Neural cell (in vitro differentiated cells): ENCODE data around the gene ABHD12. TPM values are rescaled to one million over a fixed set of nuclear protein-coding genes. Genes with fewer than 3 reads are reported as not detected.

ENCODE experiments used
- H2AFZ ChIP-seq: fragments of 200-600, 300-800 bp; sonication (generic), shearing (Covaris generic); 2 replicates; pipeline ENCODE4 v1.6.0; 2014; ENCODE audit warnings: low read depth, mild to moderate bottlenecking, antibody characterized with exemption, low read length, moderate library complexity
- H3F3A ChIP-seq: fragments of 200-600 bp; shearing (Covaris generic); 2 replicates; pipeline ENCODE4 v1.6.1; 2016; ENCODE audit warnings: mild to moderate bottlenecking, moderate library complexity, mixed read lengths, antibody characterized with exemption, low read length; ENCODE audit not compliant: insufficient read depth, poor library complexity, severe bottlenecking
- H3K27ac ChIP-seq: fragments of 200-600, 300-800 bp; sonication (generic), shearing (Covaris generic); 2 replicates; pipeline ENCODE4 v1.5.1; 2014; ENCODE audit warnings: mild to moderate bottlenecking, low read length, moderate library complexity
- H3K27me3 ChIP-seq: fragments of 300-800, 200-600 bp; sonication (generic), shearing (Covaris generic); 2 replicates; pipeline ENCODE4 v1.6.0; 2014; ENCODE audit warnings: mild to moderate bottlenecking, low read depth, low read length, moderate library complexity; ENCODE audit not compliant: insufficient read depth
- H3K36me3 ChIP-seq: fragments of 300-800, 200-600 bp; sonication (generic), shearing (Covaris generic); 2 replicates; pipeline ENCODE4 v1.5.1; 2014; ENCODE audit warnings: mild to moderate bottlenecking, antibody characterized with exemption, low read length, moderate library complexity; ENCODE audit not compliant: insufficient read depth
- H3K4me2 ChIP-seq: fragments of 300-800, 200-600 bp; sonication (generic), shearing (Covaris generic); 2 replicates; pipeline ENCODE4 v1.6.0; 2014; ENCODE audit warnings: mild to moderate bottlenecking, low read length
- H3K4me3 ChIP-seq: fragments of 300-800, 200-600 bp; sonication (generic), shearing (Covaris generic); 2 replicates; pipeline ENCODE4 v1.5.1; 2014; ENCODE audit warnings: mild to moderate bottlenecking, low read length, moderate library complexity
- H3K79me2 ChIP-seq: fragments of 200-600 bp; shearing (Covaris generic); replicated peaks from 2 replicates; pipeline ENCODE4 v1.6.0; 2014; ENCODE audit warnings: mild to moderate bottlenecking, low read length, moderate library complexity; ENCODE audit not compliant: insufficient read depth
- H3K9ac ChIP-seq: fragments of 300-800, 200-600 bp; sonication (generic), shearing (Covaris generic); 2 replicates; pipeline ENCODE4 v1.6.1; 2016; ENCODE audit warnings: mild to moderate bottlenecking, low read length, mixed read lengths
- H3K9me2 ChIP-seq: fragments of 200-600 bp; shearing (Covaris generic); 2 replicates; pipeline ENCODE4 v1.6.1; 2016; ENCODE audit warnings: mild to moderate bottlenecking, low read length, mixed read lengths; ENCODE audit not compliant: insufficient read depth
- H3K9me3 ChIP-seq: fragments of 200-600, 300-800 bp; sonication (generic), shearing (Covaris generic); 2 replicates; pipeline ENCODE4 v1.6.1; 2016; ENCODE audit warnings: mild to moderate bottlenecking, mixed run types, low read length, moderate library complexity, mixed read lengths
- H4K20me1 ChIP-seq: fragments of 200-600 bp; shearing (Covaris generic); 2 replicates; pipeline ENCODE4 v1.6.1; 2016; ENCODE audit warnings: mild to moderate bottlenecking, mixed run types; ENCODE audit not compliant: insufficient read depth
- CTCF ChIP-seq: fragments of 450-650 bp; IDR thresholded peaks from 2 replicates; pipeline ENCODE4 v1.5.1; 2014; ENCODE audit warnings: antibody characterized with exemption, mild to moderate bottlenecking, moderate library complexity; ENCODE audit not compliant: poor library complexity, severe bottlenecking
- EP300 ChIP-seq: fragments of 450-650 bp; conservative IDR thresholded peaks from 2 replicates; pipeline ENCODE4 v1.6.1; 2014; ENCODE audit warnings: antibody characterized with exemption, mild to moderate bottlenecking, moderate library complexity; ENCODE audit not compliant: poor library complexity, severe bottlenecking
- EZH2 ChIP-seq: fragments of 200-600, 300-800 bp; shearing (Covaris generic), sonication (generic); IDR thresholded peaks from 2 replicates; pipeline ENCODE4 v1.6.1; 2014; ENCODE audit warnings: antibody characterized with exemption, low read length, borderline replicate concordance, mild to moderate bottlenecking; ENCODE audit not compliant: insufficient read depth, poor library complexity, severe bottlenecking
- MXI1 ChIP-seq: fragments of 450-650 bp; conservative IDR thresholded peaks from 2 replicates; pipeline ENCODE4 v1.6.1; 2014; ENCODE audit warnings: antibody characterized with exemption, mild to moderate bottlenecking; ENCODE audit not compliant: poor library complexity, severe bottlenecking
- POLR2AphosphoS5 ChIP-seq: IDR thresholded peaks from 2 replicates; pipeline ENCODE4 v1.6.1; 2012
- RAD21 ChIP-seq: fragments of 450-650 bp; conservative IDR thresholded peaks from 2 replicates; pipeline ENCODE4 v1.6.1; 2014; ENCODE audit warnings: antibody characterized with exemption, mild to moderate bottlenecking, moderate library complexity
- REST ChIP-seq: IDR thresholded peaks from 2 replicates; pipeline ENCODE4 v1.6.1; 2012; ENCODE audit warnings: borderline replicate concordance
- SMC3 ChIP-seq: fragments of 450-650 bp; conservative IDR thresholded peaks from 2 replicates; pipeline ENCODE4 v1.6.1; 2014; ENCODE audit warnings: antibody characterized with exemption, mild to moderate bottlenecking, moderate library complexity; ENCODE audit not compliant: poor library complexity
- TAF1 ChIP-seq: IDR thresholded peaks from 2 replicates; pipeline ENCODE4 v1.6.1; 2012; ENCODE audit warnings: low read depth
- polyA plus RNA-seq: library from polyadenylated mRNA; depleted of rRNA; stranded (reverse); fragments of >200 nt; gene quantifications from 2 replicates; pipeline ENCODE4 v1.2.3, GENCODE V29; 2014

The ABHD12 gene
- polyA plus RNA-seq, 1 donor from 2014 or later: 32.3 TPM

GRCh38 chr20:25355011-25355595 is 35.5 kb downstream of the ABHD12 start:
- Histone ChIP-seq H3F3A (no peaks in the 10 kb centered on the region), H3K9me2 (no peaks in the 10 kb centered on the region), H3K4me2 (no peak overlapping the region), H3K79me2 (no peaks in the 10 kb centered on the region), H3K27me3 (no peaks in the 10 kb centered on the region), H2AFZ (no peak overlapping the region), H3K4me3 (no peak overlapping the region), H4K20me1 (no peaks in the 10 kb centered on the region), H3K9ac (no peak overlapping the region), H3K9me3 (no peaks in the 10 kb centered on the region), H3K27ac (no peak overlapping the region), H3K36me3 (no peaks in the 10 kb centered on the region)
- no peak for TF ChIP-seq REST
- TF ChIP-seq SMC3: no peak

- H3K4me2 ChIP-seq: no peak overlapping the region
- H3K9ac ChIP-seq: no peak overlapping the region
- no peaks in the 10 kb centered on the region for H4K20me1 ChIP-seq
- H3F3A ChIP-seq: no peaks in the 10 kb centered on the region
- no peak overlapping the region for H3K27ac ChIP-seq
- no peaks in the 10 kb centered on the region for H3K79me2 ChIP-seq
- no peaks in the 10 kb centered on the region for H3K36me3 ChIP-seq
- TF ChIP-seq CTCF (no peak), RAD21 (no peak), SMC3 (no peak), REST (no peak), POLR2AphosphoS5 (no peak), EP300 (no peak), MXI1 (no peak), EZH2 (no peak), TAF1 (no peak)
- H3K27me3 ChIP-seq: no peaks in the 10 kb centered on the region
- H3K9me3 ChIP-seq: no peaks in the 10 kb centered on the region
- no peak overlapping the region for H3K4me3 ChIP-seq
- no peak overlapping the region for H2AFZ ChIP-seq
- no peaks in the 10 kb centered on the region for H3K9me2 ChIP-seq
These were observed 36.6 kb downstream of the ABHD12 start for GRCh38 chr20:25353747-25354705.
